Measurements from ENCODE around the gene VPS52.

GRCh38 chr6:33236328-33236727 lies 35.3 kb downstream of the VPS52 start:
- TF ChIP-seq POLR2A (IDR thresholded peaks at IDR 0.05) = no peak
- no peak for TF ChIP-seq CTCF (IDR thresholded peaks at IDR 0.05)

All from body of pancreas (tissue), 4 donors.